OCI-LY1 (cell line): ENCODE results near the gene XPA.
"Not testable (repeated sequence)": the region's sequence is repeated elsewhere in the genome, so short reads cannot be mapped to it uniquely, and the experiment has no call there.

ENCODE experiments used
- EZH2 ChIP-seq: fragments of 200-600 bp; sonication (generic), shearing (Covaris generic); IDR thresholded peaks from 2 replicates; pipeline ENCODE4 v1.8.0; 2017; ENCODE audit warnings: borderline replicate concordance, mixed run types, mild to moderate bottlenecking, antibody characterized with exemption, low read length, moderate library complexity, mixed read lengths
- TF ChIP-seq, protein P1 (sequence below): fragments of 200-600 bp; sonication (generic), shearing (Covaris generic); IDR thresholded peaks from 2 replicates; pipeline ENCODE4 v1.5.1; 2017; ENCODE audit warnings: mild to moderate bottlenecking, antibody characterized with exemption, low read length, moderate library complexity, mixed read lengths

DNA sequence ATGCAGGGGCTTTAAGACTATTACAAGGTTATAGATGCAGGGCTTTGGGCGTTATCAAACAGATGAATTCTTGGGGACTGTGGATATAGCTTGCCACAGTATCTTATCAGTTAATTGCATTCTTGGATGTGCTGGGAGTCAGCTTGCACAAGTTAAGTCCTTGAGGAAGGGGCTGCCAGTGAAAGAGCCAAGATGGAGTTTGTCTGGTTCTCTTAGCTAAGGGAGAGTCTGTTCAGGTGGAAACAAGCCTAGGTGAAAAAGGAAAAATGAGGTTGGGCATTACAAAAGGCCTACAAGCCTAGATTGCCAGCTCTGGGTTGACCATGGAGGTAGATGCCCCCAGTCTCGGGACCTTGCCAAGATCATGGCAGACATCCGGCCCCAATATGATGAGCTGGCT is 2.7 kb upstream of the XPA start:
- not testable (repeated sequence) for TF ChIP-seq EZH2
- TF ChIP-seq, protein P1, sequence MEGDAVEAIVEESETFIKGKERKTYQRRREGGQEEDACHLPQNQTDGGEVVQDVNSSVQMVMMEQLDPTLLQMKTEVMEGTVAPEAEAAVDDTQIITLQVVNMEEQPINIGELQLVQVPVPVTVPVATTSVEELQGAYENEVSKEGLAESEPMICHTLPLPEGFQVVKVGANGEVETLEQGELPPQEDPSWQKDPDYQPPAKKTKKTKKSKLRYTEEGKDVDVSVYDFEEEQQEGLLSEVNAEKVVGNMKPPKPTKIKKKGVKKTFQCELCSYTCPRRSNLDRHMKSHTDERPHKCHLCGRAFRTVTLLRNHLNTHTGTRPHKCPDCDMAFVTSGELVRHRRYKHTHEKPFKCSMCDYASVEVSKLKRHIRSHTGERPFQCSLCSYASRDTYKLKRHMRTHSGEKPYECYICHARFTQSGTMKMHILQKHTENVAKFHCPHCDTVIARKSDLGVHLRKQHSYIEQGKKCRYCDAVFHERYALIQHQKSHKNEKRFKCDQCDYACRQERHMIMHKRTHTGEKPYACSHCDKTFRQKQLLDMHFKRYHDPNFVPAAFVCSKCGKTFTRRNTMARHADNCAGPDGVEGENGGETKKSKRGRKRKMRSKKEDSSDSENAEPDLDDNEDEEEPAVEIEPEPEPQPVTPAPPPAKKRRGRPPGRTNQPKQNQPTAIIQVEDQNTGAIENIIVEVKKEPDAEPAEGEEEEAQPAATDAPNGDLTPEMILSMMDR, result not testable (repeated sequence)
